Ovary (tissue), 3 donors: ENCODE data around the gene DCUN1D4.

Experiments used
- EP300 ChIP-seq: sonication (generic); formaldehyde crosslinking; IDR thresholded peaks from one replicate; pipeline ENCODE4 v1.6.1; 2017; ENCODE audit warnings: antibody characterized with exemption
- POLR2A ChIP-seq: fragments of 450-650 bp; IDR thresholded peaks from one replicate; pipeline ENCODE4 v1.6.1; 2017; ENCODE audit warnings: antibody characterized with exemption, mild to moderate bottlenecking, moderate library complexity
- TF ChIP-seq, protein P1 (sequence below), 3 donors: fragments of 450-650 bp in 2 of 3; fragments of 200-600 bp in 1 of 3; IDR thresholded peaks; one replicate each; pipeline versions ENCODE4 v1.5.1 to v1.8.0; 2016 to 2022; ENCODE audit warnings: antibody characterized with exemption in 3 of 3, mild to moderate bottlenecking in 1 of 3
- donor health status: DM: no; HTN: no; CAD: no.

DNA sequence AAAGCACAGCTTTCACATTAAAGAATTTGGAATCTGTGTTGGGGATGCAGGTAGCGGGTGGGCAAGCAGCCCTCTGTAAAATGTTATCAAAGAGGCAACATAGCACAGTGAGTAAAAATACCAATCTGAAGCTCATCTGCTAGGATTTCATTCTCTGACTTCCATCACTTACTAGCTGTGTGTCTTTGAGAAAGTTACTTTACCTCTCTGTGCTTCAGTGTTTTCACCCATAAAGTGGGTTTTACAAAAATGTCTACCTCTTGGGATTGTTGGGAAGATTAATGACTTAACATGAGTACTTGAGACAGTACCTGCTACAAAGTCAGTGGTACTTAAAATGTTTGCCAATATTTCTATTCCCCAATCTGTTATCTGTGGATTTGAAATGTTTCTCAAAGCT, 7.9 kb upstream of the DCUN1D4 start:
- TF ChIP-seq, protein P1, sequence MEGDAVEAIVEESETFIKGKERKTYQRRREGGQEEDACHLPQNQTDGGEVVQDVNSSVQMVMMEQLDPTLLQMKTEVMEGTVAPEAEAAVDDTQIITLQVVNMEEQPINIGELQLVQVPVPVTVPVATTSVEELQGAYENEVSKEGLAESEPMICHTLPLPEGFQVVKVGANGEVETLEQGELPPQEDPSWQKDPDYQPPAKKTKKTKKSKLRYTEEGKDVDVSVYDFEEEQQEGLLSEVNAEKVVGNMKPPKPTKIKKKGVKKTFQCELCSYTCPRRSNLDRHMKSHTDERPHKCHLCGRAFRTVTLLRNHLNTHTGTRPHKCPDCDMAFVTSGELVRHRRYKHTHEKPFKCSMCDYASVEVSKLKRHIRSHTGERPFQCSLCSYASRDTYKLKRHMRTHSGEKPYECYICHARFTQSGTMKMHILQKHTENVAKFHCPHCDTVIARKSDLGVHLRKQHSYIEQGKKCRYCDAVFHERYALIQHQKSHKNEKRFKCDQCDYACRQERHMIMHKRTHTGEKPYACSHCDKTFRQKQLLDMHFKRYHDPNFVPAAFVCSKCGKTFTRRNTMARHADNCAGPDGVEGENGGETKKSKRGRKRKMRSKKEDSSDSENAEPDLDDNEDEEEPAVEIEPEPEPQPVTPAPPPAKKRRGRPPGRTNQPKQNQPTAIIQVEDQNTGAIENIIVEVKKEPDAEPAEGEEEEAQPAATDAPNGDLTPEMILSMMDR (IDR thresholded peaks at IDR 0.05): no peak
- TF ChIP-seq POLR2A: no peak
- no peak for TF ChIP-seq EP300
